Posterior cingulate gyrus (tissue), 11 donors: ENCODE results near the gene ENPP7.

Source experiments
- DNase-seq, 10 donors: peaks; one replicate each; pipeline versions ENCODE4 v3.0.0 to v3.0.0-alpha.2; 2020 to 2021; ENCODE audit warnings: mixed read lengths in 3 of 10
- intact Hi-C: fragments of 100-400 bp; cut with DNase I; formaldehyde crosslinking; loops from one replicate; pipeline ENCODE4 v1.15.1; 2023

The ENPP7 gene

GRCh38 chr17:79774561-79774975 is 43.8 kb downstream of the ENPP7 start:
- peak in 2 of 10 donors; percentile 24 to 40 for DNase-seq
- intact Hi-C loops = no loop called here

DNA sequence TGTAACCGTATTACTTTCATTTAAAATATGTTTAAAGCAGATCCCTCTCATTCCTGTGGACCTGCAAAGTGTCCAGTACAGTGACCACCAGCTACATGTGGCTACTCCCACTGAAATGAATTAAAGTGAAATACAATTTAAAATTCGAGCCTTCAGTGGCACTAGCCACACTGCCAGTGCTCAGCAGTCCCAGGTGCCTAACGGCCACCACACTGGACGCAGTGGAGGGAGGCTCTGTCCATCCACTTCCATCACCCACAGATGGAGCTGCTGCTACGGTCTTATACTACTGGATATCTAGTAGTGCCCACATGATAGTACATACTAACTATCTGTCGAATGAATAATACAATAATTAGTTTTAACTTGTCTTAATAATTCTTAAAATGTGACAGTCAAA is 44.9 kb downstream of the ENPP7 start:
- intact Hi-C loops = no loop called here
- DNase-seq = peak in 2 of 10 donors; percentile 6 to 14

- no peak for DNase-seq
- intact Hi-C loops = no loop called here
Observed at GRCh38 chr17:79776376-79777119, 45.8 kb downstream of the ENPP7 start.

DNA sequence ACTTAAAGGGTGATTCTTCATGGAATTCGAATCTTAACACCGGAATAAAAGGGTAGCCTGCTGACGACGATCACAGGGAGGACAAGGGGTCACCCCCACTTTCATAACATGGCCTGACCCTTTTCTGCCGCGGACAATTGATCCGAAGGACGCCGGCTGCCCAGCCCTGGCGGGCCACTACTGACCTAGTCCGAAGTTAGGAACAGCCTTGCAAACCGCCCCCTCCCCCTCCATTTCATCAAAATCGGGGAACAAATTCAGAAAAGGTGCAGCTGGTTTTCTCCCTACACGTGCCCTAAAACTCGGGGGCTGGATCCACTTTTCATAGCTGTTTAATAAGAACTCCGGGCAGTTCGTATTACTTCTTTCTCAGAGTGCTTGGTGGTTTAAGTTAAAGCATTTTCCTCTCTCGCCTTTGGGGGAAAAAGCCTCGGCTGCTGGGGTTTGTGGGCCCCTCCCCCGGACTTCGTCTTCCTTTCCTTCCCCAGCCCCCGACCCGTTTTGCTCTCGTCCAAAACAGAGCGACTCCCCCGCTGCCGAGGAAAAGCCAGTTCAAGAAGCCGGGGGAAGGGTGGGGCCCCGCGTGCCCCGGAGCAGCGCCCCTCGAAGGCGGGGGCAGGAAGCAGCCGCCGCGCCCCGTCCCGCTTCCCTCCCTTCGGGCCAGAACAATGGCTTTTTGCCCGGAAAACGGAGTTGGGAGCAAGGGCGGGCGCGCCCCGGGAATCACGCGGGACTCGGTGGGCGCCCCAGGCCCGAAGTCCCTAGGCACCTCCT is 46.6 kb downstream of the ENPP7 start:
- DNase-seq = peak in 8 of 10 donors; percentile 23 to 91 (median 60)
- intact Hi-C loops = no loop called here

GRCh38 chr17:79777894-79778503 is 47.3 kb downstream of the ENPP7 start, which contains the start of gene CBX2:
Gene CBX2, plus strand, starts transcription at chr17:79778148. Its CDS starts 88 bp downstream, at chr17:79778236.
- intact Hi-C loops = loop anchor here (2.0 kb wide), 1 partner anchor 19 kb away; the partner anchor contains the start of gene CBX8

DNA sequence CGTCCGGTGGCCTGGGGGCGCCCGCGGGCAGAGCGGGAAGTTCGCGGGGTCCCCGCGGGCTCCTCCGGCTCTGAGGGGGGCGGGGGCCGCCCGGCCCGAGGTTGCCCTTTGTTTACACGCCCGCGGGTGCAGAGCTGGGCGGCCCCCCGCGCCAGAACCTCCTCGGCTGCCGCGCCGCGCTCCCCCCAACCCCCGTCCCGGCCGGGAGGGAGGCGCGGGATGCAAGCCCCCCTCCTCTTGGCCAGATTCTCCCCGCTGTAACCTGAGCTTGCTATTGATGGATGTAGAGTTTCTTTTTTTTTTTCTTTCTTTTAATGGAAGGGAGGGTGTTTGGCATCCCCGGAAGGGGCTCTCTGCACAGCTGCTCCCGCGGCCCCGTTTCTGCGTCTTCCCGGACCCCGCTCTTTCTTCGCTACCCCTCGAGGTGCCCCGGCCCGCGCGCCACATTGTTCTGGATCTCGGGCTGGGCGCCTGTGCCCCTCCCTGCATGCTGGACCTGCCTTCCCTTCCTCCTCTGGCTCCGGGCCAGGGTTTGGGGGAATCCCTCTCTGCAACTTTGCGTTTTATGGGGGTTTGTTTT is 47.9 kb downstream of the ENPP7 start:
- intact Hi-C loops = loop anchor here (2.0 kb wide), 1 partner anchor 18 kb away; the partner anchor contains the start of gene CBX8
- peak in 2 of 10 donors; percentile 61 to 82 for DNase-seq

More at GRCh38 chr17:79777894-79778503, 47.3 kb downstream of the ENPP7 start, which contains the start of gene CBX2:
- DNase-seq = peak; percentile 50 to 96 (median 69)

DNA sequence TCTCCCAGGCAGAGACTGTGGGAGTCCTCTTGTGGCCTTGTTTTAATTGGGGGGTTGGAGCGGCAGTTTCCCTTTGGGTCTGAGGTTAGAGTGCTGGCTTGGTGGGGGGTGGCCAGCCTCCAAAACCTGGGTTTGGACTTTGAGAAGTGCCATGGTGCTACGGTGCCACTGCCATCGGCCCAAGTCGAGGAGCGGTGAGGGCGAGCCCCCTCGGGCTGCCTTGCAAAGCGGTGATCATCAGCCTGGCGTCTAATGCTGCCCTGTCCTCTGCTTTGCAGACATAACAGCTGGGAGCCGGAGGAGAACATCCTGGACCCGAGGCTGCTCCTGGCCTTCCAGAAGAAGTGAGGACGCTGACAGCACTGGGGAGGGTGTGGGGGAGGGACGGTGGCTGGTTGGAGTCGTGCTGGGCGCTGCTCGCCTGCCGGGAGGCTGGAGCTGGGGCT is 48.4 kb downstream of the ENPP7 start:
- DNase-seq = peak in 2 of 10 donors; percentile 56 to 80
- intact Hi-C loops = loop anchor here (2.0 kb wide), 1 partner anchor 18 kb away; the partner anchor contains the start of gene CBX8

- intact Hi-C loops = loop anchor here (2.0 kb wide), 1 partner anchor 17 kb away; the partner anchor contains the start of gene CBX8
- peak in 2 of 10 donors; percentile 9 to 66 for DNase-seq
Observed at GRCh38 chr17:79779661-79780365, 49.1 kb downstream of the ENPP7 start.

- DNase-seq = peak in 3 of 10 donors; percentile 7 to 62 (median 26)
- intact Hi-C loops = no loop called here
Observed at GRCh38 chr17:79781012-79781650, 50.4 kb downstream of the ENPP7 start.

GRCh38 chr17:79781736-79782575 is 51.2 kb downstream of the ENPP7 start:
- DNase-seq = peak in 2 of 10 donors; percentile 48 to 57
- intact Hi-C loops = no loop called here

DNA sequence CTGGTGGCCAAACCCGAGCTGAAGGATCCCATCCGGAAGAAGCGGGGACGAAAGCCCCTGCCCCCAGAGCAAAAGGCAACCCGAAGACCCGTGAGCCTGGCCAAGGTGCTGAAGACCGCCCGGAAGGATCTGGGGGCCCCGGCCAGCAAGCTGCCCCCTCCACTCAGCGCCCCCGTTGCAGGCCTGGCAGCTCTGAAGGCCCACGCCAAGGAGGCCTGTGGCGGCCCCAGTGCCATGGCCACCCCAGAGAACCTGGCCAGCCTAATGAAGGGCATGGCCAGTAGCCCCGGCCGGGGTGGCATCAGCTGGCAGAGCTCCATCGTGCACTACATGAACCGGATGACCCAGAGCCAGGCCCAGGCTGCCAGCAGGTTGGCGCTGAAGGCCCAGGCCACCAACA is 53.1 kb downstream of the ENPP7 start:
- DNase-seq = peak in 1 of 10 donors; percentile 74
- intact Hi-C loops = no loop called here

- peak in 2 of 10 donors; percentile 71 to 79 for DNase-seq
- intact Hi-C loops = no loop called here
Observed at GRCh38 chr17:79784353-79785016, 53.7 kb downstream of the ENPP7 start.

- intact Hi-C loops = no loop called here
- DNase-seq = peak in 2 of 10 donors; percentile 71 to 73
Observed at GRCh38 chr17:79785017-79785899, 54.5 kb downstream of the ENPP7 start.

DNA sequence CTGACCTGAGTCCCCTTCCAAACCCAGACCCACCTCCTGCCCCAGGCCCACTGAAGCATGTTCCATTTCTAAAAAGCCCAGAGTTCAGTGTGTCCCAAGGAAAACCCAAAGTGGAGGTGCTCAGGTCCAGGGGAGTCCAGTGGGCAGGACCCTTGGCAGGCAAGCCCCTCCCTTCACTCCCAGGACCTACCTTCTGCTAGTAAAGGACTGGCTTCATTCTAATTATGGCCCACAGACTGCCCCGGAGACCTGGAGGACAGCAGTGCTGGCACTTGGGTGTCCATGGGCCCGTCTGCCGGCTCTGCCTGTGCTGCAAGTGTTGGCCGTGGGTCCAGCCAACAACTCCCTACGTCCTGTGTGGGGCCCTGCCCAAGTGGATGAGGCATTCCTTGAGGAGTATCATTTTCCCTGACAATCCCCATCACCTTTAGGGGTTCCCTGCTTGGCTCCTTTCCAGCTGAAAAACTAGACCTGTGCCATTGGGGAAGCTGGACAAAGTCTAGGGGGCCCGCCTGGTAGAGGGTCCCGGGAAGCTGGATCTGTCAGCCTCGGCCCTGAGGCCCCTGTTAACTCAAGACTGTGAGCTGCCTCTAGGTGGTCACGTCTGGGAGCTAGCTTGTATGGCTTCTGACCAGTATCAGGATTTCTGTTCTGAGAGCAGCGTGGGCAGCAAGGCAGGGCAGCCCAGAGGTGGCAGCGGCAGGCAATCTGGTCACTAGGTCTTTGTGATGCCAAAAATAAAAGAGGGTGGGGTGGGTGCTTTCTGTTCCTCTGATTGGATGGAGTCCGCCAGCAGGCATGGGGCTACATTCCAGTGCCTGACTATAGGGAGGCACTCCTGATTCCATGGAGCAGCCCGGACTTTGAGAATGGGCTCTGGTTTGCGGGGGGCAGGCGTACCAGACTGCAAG is 55.4 kb downstream of the ENPP7 start:
- DNase-seq = peak in 2 of 10 donors; percentile 40 to 81
- intact Hi-C loops = no loop called here

- DNase-seq = peak in 2 of 10 donors; percentile 69 to 78
- intact Hi-C loops = no loop called here
Observed at GRCh38 chr17:79786930-79787643, 56.3 kb downstream of the ENPP7 start.
